SIG-M5 treated with dmso at 0.1 percent for 504 hours (cell line): ENCODE data around the gene VWA1.
"Not testable (repeated sequence)": the region's sequence is repeated elsewhere in the genome, so short reads cannot be mapped to it uniquely, and the experiment has no call there.

Experiments used
- DNase-seq: peaks from one replicate; lab custom pipeline; 2025; ENCODE audit not compliant: unreplicated experiment; lab: John Stamatoyannopoulos, UW

Gene VWA1

DNA sequence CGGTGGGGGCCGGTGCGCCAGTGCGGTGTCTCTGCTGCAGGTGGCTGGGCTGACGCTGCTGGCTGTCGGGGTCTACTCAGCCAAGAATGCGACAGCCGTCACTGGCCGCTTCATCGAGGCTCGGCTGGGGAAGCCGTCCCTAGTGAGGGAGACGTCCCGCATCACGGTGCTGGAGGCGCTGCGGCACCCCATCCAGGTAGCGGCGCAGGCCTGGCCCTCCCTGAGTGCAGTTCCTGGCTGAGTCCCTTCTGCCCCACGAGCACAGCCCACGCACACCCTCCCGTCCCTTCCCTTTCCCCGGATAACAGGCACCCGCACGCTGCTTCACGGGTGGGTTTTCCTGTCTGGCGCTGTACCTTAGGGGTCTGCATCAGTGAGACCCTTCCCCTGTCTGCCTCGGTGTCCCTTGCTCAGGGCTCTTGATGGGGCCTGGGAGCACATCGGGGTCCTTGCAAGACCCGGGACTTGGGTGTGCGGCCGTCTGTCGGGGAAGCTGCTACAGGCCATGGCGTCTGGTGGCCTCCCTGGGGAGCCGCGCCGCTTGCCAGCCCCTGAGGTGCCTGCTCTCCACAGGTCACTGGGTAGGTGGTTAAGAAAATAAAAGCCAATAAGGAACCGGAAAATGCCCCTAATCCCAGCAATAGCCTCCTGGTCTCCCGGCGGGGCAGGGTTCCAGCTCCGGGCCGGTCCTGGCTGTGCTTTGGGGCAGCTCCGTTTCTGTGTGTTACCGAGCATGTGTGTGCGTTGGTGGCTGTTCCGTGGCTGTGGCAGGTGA lies 49.7 kb downstream of the VWA1 start:
- DNase-seq: not testable (repeated sequence)

DNA sequence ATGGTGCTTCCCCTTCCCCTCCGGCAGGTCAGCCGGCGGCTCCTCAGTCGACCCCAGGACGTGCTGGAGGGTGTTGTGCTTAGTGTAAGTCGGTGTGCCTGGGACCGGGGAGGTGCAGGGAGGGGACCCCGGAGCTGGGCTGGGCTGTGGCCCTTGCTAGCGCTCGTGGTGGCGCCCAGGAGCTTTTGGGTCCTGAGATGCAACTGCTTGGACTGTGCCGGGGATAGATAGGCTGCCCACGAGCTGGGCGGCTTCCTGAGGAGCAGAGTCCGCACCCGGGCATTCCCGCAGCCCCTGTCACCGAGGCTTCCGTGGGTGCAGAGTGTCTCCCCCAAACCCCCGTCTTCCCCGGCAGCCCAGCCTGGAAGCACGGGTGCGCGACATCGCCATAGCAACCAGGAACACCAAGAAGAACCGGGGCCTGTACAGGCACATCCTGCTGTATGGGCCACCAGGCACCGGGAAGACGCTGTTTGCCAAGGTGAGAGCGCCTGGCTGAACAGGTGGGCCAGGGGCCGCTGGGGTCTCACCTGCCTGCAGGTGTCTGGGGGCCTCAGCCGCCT lies 50.3 kb downstream of the VWA1 start:
- DNase-seq: not testable (repeated sequence)

DNA sequence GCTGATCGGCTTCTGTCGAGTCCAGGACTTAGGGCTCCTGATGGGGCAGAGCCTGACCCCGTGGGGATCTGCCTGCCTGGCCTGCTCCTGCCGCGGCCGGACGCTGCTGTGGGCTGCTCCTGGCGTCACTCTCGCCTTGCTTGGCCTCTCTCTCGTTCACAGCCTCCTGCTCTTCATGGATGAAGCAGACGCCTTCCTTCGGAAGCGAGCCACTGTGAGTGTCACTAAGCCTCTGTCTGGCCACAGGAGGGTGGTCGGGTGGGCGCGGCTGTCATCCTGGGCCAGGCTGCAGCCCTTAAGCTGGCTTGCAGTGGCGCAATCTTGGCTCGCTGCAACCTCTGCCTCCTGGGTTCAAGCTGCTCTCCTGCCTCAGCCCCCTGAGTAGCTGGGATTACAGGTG lies 52.2 kb downstream of the VWA1 start:
- no peak for DNase-seq

DNA sequence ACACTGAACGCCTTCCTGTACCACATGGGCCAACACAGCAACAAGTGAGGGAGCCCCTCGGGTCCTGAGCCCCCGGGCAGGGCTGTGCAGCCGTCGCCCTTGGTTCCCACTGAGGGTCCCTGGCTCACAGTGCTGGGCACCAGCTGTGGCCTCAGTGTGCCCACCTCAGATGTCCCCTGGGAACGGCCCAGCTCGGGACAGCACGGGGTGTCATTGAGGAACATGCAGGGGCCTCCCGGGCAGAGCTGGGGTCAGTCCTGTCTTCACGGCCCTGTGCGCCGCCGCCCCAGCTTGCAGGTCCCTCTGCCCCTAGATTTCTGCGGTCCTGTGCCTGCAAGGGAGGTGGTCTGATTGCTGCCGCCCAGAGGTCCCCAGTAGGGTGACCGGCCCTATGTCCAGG lies 53.7 kb downstream of the VWA1 start:
- DNase-seq: no peak

DNA sequence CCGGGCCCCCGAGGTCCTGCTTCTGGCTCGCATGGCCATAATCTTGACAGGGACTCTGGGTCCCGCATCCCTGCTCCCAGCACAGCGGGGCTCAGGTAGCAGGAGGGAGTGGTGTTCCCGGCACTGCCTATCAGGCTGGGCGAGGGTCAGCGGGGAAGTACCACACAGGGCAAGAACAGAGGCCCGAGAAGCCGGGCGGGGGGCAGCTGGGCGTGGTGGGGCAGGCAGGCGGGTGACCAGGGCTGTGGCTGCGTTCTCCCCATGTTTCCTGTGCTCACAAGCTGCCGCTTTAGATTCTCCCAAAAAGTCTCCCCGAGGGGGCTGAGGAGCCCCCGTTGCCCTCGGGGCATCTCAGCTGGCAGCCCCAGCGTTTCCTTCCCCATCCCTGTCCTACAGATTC lies 54.4 kb downstream of the VWA1 start:
- no peak for DNase-seq

DNA sequence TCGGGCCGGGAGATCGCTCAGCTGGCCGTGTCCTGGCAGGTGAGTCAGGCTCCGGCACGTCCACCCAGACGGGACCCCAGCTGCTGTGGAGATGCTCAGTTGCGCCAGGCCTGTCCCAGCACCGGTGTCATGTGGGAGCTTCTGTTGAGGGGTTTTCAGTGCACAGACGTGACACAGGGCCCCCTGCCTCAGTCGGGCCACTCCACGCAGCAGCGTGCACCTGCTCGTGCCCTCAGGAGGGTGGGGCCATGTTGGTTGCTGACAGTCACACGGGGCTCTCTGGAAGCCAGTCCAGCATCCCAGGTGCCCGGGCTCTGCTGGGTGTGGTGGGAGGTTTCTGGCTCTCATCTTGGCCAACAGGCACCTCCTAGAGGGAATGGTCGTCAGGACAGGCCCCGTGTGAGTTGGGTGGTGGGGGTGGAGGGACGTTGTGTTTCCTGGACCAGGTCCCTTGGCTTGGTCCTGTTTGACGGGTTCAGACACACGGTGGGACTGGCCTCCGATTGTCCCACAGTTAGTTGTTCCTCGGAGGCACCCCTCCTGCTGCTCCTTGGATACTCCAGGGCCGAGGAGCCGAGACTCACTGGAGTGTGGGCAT lies 55.2 kb downstream of the VWA1 start:
- DNase-seq: no peak

DNA sequence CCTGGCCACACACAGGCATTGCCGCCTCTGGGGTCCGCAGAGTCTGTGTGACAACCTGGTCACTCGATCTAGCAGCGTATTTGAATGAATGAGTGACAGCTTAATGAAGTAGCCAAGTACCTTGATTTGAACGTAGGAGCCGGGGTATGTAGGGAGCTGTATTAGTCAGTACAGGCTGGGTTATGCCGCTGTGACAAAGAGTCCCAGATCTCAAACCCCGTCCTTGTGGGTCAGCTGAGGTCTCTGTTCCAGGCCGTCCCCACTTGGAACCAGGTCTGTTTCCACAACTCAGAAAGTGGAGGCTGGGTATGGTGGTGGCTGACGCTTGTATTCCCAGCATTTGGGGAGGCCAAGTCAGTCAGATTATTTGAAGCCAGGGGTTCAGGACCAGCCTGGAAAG lies 56.1 kb downstream of the VWA1 start:
- DNase-seq: no peak
